ENCODE measurements around the gene PRSS16.

PRSS16 gene

DNA sequence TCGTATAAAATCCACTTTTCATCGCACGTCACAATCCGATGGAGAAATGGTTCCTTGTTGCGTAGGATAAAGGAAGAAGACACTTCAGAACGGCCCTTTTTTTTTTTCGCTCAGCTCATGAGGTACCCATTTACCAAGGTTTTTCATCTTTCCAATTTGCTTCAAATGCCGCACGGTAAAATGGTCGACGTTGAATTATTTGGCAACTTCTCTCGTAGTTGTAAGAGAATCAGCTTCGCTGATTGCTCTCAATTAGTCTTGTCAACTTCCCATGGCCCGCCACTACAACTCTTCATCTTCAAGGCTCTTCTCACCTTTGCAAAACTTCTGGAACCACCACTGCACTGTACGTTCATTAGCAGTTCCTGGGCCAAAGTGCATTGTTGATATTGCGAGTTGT lies 35.8 kb downstream of the PRSS16 start:
- DNase-seq (ENCODE audit: low read depth in 1 of 2, low spot score in 1 of 2): no peak

DNA sequence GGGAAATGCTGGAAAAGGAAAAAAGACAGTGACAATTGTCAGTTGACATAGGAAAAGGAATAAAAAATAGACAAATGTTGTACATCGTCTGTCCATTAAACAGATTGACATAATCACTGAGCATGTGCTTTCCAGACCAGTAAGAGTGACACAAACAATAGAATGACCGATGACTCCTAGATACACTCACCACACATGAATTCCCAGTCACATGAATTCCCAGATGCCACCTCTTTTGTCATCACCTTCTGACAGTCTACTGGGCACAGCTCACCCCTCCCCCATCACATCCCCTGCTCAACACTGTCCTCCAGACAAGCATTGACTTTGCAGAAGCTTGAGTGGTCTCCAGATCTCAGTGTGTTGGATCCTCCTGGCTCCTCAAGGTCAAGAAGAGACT lies 38.6 kb downstream of the PRSS16 start:
- no peak for DNase-seq (ENCODE audit: low read depth in 1 of 2, low spot score in 1 of 2)

DNA sequence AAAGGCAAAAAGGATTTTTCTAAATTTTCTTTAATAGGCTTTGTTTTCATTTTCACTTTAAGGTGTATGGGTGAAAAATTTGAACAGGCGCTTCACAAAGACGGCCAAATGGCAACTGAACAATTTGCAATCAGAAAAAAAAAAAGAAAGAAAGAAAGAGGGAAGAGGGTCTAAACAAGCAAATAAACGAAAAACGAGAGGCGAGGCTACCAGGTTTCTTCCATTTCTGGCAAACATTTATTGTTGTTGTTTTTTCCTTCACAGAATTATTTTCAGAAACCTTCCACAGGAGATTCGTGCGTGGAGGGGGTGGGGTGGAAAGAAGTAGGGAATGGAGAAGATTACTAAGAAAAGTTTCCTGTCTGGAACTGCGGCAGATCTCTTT lies 40.2 kb downstream of the PRSS16 start:
- no peak for DNase-seq (ENCODE audit: low read depth in 1 of 2, low spot score in 1 of 2)

DNA sequence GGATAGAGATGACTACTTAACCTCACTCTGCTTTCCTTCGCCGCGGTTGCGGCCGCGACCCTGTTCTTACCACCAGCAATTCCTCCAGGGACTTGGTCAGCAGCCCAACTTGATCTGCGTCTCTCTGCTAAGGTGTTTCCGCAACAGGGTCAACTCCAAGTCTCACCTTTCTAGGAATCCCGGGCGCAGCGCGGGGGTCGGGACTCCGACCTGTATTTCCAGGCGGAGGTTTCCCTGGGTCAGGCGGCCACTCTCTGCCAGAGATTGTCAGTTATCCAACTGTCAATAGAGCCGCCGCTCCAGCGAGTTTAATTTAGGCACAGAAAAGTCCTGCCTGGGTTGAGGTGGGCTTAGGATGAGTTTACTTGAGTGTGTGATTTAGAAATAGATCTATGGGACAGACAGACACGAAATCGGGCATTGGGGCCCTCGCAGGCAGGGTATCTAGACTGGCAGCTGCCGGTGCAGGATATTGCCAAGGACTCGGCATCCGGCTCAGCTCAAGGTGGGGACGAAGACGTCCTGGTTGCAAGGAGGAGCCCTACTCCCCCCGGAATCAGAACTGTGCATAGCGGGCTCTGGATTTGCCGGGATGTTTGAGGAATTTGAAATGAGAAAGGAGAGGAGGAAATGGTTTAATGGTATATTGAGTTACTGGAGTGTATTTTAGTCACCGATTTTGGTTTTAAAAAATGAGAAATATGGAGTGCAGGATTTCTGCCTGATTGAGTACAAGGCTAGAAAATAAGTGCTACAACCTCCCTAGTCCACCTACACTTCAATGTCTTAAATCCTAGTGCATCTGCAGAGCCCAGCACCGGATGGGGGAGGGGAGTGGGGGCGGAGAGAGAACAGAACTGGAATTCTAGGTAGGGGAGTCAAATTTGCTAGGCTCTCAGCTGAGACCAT lies 40.9 kb downstream of the PRSS16 start:
- no peak for DNase-seq (ENCODE audit: low read depth in 1 of 2, low spot score in 1 of 2)

DNA sequence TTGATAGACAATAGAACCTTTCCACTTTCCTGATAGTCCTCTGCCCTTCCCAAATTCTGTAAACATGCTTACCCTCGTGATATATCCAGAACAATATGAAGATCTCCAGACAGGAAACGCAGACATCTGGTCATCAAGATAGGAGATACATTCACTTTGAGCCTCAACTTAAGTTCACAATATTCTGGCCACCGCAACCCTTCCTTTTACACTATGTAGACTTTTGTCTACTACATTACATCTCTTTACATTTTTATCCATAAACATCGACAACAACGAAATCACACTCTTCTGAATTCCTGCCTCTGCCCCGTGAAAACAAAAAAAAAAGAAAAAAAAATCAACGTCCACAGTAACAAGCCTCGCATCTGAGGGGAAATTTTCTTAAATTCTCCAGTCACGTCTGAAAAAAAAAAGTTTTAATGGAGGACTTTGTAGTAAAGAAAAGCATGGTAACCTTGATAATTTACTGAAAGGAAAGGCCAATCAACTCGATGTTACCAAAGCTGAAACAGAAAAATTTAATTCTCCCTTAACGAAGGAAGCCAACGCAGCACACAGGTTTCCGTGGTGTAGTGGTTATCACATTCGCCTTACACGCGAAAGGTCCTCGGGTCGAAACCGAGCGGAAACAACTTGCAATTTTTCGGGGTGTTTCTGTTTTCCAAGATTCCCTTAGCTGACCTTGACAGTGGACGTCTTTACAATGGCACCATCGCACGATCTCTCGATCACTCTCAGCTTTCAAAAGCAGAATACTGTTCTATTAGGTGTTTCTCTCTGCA lies 42.8 kb downstream of the PRSS16 start:
- DNase-seq (ENCODE audit: low read depth in 1 of 2, low spot score in 1 of 2): no peak

DNA sequence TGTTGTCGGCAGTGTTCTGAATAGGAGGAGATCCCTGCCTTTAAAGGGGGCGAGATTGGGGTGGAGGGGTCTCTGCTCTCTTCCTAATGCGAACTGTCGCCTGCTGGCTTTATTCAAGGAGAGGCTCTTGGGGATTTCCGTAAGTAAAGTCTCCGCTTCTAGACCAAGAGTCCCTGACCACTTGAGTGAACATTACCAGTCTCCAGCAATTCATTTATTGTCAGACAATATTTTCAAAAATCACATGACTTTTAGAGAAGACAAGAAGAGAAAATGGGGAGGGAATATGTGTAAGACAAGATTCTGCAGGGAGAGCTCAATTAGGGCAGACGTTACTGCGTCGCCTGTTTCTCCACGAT lies 43.3 kb downstream of the PRSS16 start:
- DNase-seq (ENCODE audit: low read depth in 1 of 2, low spot score in 1 of 2): no peak

DNA sequence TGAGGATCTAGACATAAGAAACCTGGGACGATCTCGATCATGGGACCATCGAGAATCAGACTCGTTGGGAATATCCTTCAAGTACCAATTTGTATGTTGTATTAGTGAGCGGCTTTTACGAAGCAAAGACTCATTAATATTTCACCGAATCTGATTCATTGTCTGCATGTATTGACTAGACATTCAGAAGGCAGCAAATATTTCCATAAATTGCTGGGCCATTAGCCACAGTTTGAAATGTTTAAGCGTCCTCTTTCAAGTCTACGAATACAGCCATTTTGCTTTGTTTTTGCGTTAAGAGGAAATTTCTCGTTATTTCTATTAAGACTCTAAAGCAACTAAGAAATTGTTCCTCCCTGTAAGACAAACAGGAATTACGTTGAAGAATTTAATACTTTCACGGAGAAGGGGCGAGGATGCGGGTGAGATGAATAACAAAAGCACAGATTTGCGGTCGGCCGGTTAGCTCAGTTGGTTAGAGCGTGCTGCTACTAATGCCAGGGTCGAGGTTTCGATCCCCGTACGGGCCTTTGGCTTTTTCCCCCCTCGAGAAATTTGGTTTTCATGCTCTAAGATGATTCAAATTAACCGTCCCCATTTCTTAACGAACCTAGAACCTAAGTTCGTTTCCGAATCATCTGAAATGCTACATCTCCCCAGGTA lies 46.1 kb downstream of the PRSS16 start:
- DNase-seq (ENCODE audit: low read depth in 1 of 2, low spot score in 1 of 2): no peak

DNA sequence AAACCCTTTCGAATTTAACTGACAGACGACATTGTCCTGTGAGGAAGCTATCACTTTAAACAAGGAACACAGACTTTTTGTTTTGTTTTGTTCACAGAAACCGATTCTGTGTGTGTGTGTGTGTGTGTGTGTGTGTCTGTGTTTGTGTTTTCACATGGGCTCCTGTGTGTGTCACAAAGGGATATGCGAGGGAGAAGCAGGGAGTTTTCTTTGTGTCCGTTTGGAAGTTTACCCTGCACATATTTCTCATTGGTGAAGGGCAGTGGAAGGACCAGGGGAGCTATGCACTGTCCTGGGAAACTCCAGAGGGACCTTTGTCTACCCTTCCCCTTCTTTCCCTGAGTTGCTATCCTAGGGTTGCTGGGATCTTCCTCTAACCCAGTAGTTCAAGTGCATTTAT lies 46.9 kb downstream of the PRSS16 start:
- DNase-seq (ENCODE audit: low read depth in 1 of 2, low spot score in 1 of 2): no peak

DNA sequence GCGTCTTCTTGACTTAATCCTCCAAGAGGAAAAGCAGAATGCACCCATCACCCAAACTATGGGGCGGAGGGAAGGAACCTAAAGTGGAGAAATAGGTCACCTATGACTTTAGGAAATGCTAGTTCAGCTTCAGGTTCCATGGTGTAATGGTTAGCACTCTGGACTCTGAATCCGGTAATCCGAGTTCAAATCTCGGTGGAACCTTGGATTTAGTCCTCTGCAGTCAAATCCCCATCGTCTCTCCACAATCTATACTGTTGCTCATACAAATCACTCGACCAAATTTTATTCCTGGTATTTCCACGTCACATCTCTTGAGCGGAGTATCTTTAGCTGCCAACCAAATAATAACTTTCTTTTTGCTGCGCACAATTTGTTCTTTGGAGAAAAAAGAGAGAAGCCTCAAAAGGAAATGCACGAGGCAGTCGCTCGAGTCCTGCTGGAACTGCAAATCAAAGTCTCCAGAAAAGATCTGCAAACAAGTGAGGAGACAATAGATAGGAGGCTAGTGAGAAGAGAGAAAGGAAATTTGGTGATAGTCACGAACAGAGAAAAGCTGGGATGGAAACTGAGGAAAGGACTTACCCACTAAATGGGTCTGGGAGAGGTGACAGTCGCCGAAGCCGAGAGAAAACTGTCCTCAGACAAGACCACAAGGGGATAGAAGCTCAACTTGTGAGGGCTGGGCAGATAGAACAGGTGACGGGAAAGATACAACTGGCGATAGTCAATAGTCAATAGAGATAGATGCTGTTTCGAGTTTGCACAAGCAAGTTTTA lies 48.0 kb downstream of the PRSS16 start:
- DNase-seq (ENCODE audit: low read depth in 1 of 2, low spot score in 1 of 2): no peak

DNA sequence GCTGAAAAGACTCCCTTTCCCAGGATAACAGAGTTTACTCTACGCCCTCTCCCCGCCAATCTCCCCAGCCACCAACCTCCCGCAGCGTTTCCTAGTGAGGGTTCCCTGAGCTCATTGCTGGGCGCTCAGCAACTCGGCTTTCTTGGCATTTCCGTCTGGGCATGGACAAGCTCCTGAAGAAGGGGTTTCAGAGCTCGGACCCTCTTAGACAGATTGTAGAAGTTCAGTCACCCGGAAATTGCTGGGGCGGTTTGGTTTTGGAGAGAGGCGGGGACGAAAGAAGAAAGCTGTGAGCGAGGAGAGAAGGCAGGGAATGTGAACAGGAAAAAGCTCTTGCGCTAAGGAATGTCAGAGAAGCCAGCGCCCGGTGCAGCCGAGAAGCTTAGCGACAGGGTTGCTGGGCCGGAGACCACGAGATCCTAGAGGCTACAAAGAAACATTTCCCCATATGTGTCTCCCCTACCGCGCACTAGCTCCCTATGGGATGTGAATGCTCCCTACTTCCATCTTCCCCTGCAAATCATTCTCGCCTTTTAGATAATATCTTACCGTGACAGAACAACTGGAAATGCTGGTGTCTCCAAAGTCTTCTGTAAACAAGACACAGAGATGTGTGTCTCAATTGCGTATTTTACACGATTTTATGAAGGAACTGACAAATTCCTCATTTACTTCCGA lies 48.7 kb downstream of the PRSS16 start:
- no peak for DNase-seq (ENCODE audit: low read depth in 1 of 2, low spot score in 1 of 2)

DNA sequence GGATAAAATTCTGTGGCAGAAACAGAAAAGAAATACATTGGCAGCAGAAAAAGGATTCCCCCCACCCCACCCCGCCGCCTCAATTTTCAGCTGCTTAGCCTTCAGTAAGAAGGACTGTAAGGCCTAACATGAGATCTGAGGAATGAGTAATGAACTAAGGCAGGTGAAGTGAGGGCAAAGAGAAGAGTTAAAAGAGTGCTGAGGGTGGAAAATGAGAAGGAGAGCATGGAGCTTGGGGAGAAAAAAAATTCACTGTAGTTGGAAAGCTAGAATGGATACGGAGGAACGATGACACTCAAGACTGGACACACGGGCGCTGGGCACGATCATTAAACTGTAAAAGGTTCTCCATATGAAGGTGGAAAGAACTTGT lies 50.0 kb downstream of the PRSS16 start:
- DNase-seq (ENCODE audit: low read depth in 1 of 2, low spot score in 1 of 2): no peak

DNA sequence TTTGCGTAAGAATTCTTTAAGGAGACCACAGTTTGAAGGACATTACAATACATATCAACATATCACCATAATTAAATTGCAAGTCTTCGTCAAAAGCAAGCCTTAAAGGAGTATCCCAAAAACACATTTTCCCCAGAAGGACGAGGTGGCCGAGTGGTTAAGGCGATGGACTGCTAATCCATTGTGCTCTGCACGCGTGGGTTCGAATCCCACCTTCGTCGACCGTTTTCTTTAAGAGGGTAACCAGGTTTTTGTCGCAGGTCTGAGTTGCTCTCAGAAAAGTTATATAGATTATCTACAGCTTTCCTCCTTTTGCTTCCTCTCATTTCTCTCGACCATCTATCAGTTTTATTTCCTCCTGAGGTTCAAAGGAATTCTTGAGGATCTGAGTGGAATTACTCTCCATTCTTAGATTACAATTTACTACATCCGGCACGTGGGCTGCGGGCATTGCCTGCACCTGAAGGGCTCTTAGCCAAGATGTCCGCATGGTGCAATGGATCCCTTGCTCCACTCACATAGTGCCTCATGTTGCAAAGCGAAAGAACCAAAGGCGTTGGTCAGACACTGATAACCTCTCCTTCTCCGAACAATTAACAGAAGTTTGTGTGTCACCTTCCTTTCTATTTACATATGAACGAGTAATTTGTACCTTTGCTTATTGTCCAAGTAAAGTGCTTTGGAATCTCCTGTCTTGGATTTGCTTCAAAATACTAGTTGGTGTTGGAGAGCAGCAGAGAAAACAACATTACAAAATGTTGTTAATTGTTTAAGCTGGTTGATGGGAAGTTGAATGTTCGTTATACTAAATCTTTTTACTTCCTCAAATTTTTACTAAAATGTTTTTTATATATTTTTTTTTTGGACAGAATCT lies 50.6 kb downstream of the PRSS16 start:
- DNase-seq (ENCODE audit: low read depth in 1 of 2, low spot score in 1 of 2): no peak

DNA sequence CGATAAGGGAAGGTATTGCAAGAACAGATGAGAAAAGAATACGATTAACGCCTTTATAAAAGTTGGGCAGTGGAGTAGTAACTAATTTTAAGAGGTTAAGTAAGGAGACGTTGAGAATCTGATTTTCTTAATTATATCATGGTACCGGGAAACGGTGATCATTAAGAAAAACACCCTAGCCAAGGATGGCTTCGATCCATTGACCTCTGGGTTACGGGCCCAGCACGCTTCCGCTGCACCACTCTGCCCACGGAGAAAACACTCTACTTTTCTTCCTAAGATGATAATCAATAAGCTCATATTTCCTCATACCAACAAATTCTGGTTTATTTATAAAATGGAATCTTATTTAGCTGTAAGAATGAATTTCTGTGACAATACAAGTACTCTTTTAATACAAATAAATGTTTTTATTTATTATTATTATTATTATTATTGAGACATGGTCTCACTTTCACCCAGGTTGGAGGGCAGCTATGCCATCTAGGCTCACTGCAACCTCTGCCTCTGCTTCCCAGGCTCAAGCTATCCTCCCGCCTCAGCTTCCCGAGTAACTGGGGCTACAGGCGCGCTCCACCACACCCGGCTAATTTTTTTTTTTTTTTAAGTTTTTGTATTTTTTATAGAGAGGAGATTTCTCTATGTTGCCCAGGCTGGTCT lies 56.2 kb downstream of the PRSS16 start:
- no peak for DNase-seq (ENCODE audit: low read depth in 1 of 2, low spot score in 1 of 2)

Measured in activated T-helper 1 cell treated with anti-CD3 and anti-CD28 coated beads, Interleukin-2, amount 50 U/mL, for 16 hours (primary cell).